SK-N-SH (cell line): ENCODE measurements around the gene SOAT2. TPM values are rescaled to one million over a fixed set of nuclear protein-coding genes. Genes with fewer than 3 reads are reported as not detected.

Source experiments
- CTCF ChIA-PET: fragments of 300-600, 350-600 bp; formaldehyde crosslinking; extraction: SDS; loops from one replicate; lab custom pipeline; 2021; lab: Yijun Ruan, JAX
- POLR2A ChIA-PET: fragments of 350-600 bp; sonication (Branson Sonifier 250); formaldehyde crosslinking; extraction: SDS; loops from one replicate; lab custom pipeline; 2020; ENCODE audit warnings: antibody characterized with exemption, inconsistent platforms; lab: Yijun Ruan, JAX
- DNase-seq: peaks from one replicate; pipeline ENCODE4 v3.0.0; 2012
- H2AFZ ChIP-seq: fragments of 200-600 bp; sonication (generic); 2 replicates; pipeline ENCODE4 v1.8.1; 2016; ENCODE audit warnings: antibody characterized with exemption, mild to moderate bottlenecking, low read depth
- H3F3A ChIP-seq: fragments of 200-600 bp; sonication (generic); replicated peaks from 2 replicates; pipeline ENCODE3; 2016; ENCODE audit warnings: antibody characterized with exemption, mild to moderate bottlenecking; ENCODE audit not compliant: insufficient read depth
- H3K27ac ChIP-seq, 2 experiments: fragments of 200-500 bp in 1 of 2; fragments of 200-600 bp in 1 of 2; sonication (Bioruptor generic) in 1 of 2; sonication (generic), shearing (Covaris generic) in 1 of 2; 2 replicates each; pipeline versions ENCODE4 v1.5.1 to v1.6.1; 2014 to 2016; ENCODE audit warnings: low read depth in 2 of 2, inconsistent platforms in 1 of 2, low read length in 1 of 2, mild to moderate bottlenecking in 1 of 2, mixed read lengths in 1 of 2
- H3K27me3 ChIP-seq: fragments of 200-600 bp; sonication (generic), shearing (Covaris generic); 2 replicates; pipeline ENCODE4 v1.6.1; 2016; ENCODE audit warnings: mixed run types; ENCODE audit not compliant: insufficient read depth
- H3K36me3 ChIP-seq, 2 experiments: fragments of 200-500 bp in 1 of 2; fragments of 200-600 bp in 1 of 2; sonication (Bioruptor generic) in 1 of 2; sonication (generic) in 1 of 2; replicated peaks in 1 of 2; 2 replicates each; pipeline versions ENCODE3 to v1.5.1; 2014 to 2016; ENCODE audit warnings: low read length in 1 of 2, mild to moderate bottlenecking in 1 of 2; ENCODE audit not compliant: insufficient read depth in 2 of 2, control insufficient read depth in 1 of 2
- H3K4me1 ChIP-seq, 2 experiments: fragments of 200-500 bp in 1 of 2; fragments of 200-600 bp in 1 of 2; sonication (Bioruptor generic) in 1 of 2; sonication (generic), shearing (Covaris generic) in 1 of 2; 2 replicates each; pipeline versions ENCODE4 v1.5.1 to v1.6.1; 2014 to 2016; ENCODE audit warnings: low read depth in 1 of 2, low read length in 1 of 2, mixed run types in 1 of 2; ENCODE audit not compliant: insufficient read depth in 2 of 2, control insufficient read depth in 1 of 2
- H3K4me2 ChIP-seq: fragments of 200-600 bp; sonication (generic), shearing (Covaris generic); 2 replicates; pipeline ENCODE4 v1.6.1; 2017; ENCODE audit warnings: mixed run types
- H3K4me3 ChIP-seq, 2 experiments: fragments of 200-500 bp in 1 of 2; fragments of 200-600 bp in 1 of 2; sonication (Bioruptor generic) in 1 of 2; sonication (generic), shearing (Covaris generic) in 1 of 2; 2 replicates each; pipeline versions ENCODE4 v1.5.1 to v1.8.1; 2014 to 2016; ENCODE audit warnings: low read depth in 2 of 2, inconsistent platforms in 1 of 2, low read length in 1 of 2, mild to moderate bottlenecking in 1 of 2, mixed read lengths in 1 of 2, moderate library complexity in 1 of 2
- H3K79me2 ChIP-seq: fragments of 200-600 bp; sonication (generic); 2 replicates; pipeline ENCODE4 v1.8.1; 2017; ENCODE audit warnings: mild to moderate bottlenecking; ENCODE audit not compliant: insufficient read depth
- H3K9ac ChIP-seq: fragments of 200-600 bp; sonication (generic); 2 replicates; pipeline ENCODE4 v1.6.1; 2017; ENCODE audit warnings: mixed run types
- H3K9me2 ChIP-seq: fragments of 200-600 bp; sonication (generic); 2 replicates; pipeline ENCODE4 v1.6.1; 2017; ENCODE audit warnings: mixed run types
- H3K9me3 ChIP-seq: fragments of 200-600 bp; sonication (generic); 2 replicates; pipeline ENCODE4 v1.6.1; 2017; ENCODE audit warnings: mixed run types, mild to moderate bottlenecking, moderate library complexity
- H4K20me1 ChIP-seq: fragments of 200-600 bp; sonication (generic); 2 replicates; pipeline ENCODE4 v1.6.1; 2017; ENCODE audit warnings: mild to moderate bottlenecking, mixed run types; ENCODE audit not compliant: insufficient read depth
- CHD2 ChIP-seq: fragments of 150-350 bp; IDR thresholded peaks from 2 replicates; pipeline ENCODE4 v1.6.1; 2018; ENCODE audit warnings: low read length; ENCODE audit not compliant: partially characterized antibody
- ELF1 ChIP-seq: IDR thresholded peaks from 2 replicates; pipeline ENCODE4 v1.4.0; 2012
- EZH2phosphoT487 ChIP-seq: fragments of 200-600 bp; sonication (generic); IDR thresholded peaks from 2 replicates; pipeline ENCODE4 v1.6.1; 2017; ENCODE audit warnings: low read depth, mixed run types, mild to moderate bottlenecking, antibody characterized with exemption, moderate library complexity, borderline replicate concordance
- FOSL2 ChIP-seq: IDR thresholded peaks from 2 replicates; pipeline ENCODE4 v1.4.0; 2012; ENCODE audit warnings: low read depth, mild to moderate bottlenecking, moderate library complexity, borderline replicate concordance
- FOXM1 ChIP-seq: IDR thresholded peaks from 2 replicates; pipeline ENCODE4 v1.4.0; 2012; ENCODE audit warnings: low read depth, mild to moderate bottlenecking
- GABPA ChIP-seq: IDR thresholded peaks from 2 replicates; pipeline ENCODE4 v1.4.0; 2012; ENCODE audit warnings: low read depth, mild to moderate bottlenecking
- JUND ChIP-seq: IDR thresholded peaks from 2 replicates; pipeline ENCODE4 v1.4.0; 2012
- MEF2A ChIP-seq: IDR thresholded peaks from 2 replicates; pipeline ENCODE4 v1.4.0; 2012; ENCODE audit warnings: low read depth, borderline replicate concordance
- MXI1 ChIP-seq: IDR thresholded peaks from 2 replicates; pipeline ENCODE4 v1.6.1; 2012; ENCODE audit warnings: mild to moderate bottlenecking, low read depth, low read length, improper control_type of control experiment
- NRF1 ChIP-seq: IDR thresholded peaks from 2 replicates; pipeline ENCODE4 v1.6.1; 2012; ENCODE audit warnings: low read depth, mild to moderate bottlenecking, low read length
- PBX3 ChIP-seq: IDR thresholded peaks from 2 replicates; pipeline ENCODE4; 2012
- POLR2AphosphoS5 ChIP-seq: IDR thresholded peaks from 2 replicates; pipeline ENCODE4 v1.6.1; 2012; ENCODE audit warnings: low read depth, low read length
- RFX5 ChIP-seq: IDR thresholded peaks from 2 replicates; pipeline ENCODE4 v1.6.1; 2012; ENCODE audit warnings: mild to moderate bottlenecking, improper control_type of control experiment, low read length
- RXRA ChIP-seq: IDR thresholded peaks from 2 replicates; pipeline ENCODE4 v1.4.0; 2012; ENCODE audit warnings: low read depth, mild to moderate bottlenecking, borderline replicate concordance
- TAF1 ChIP-seq: IDR thresholded peaks from 2 replicates; pipeline ENCODE4 v1.6.1; 2012; ENCODE audit warnings: low read depth, mild to moderate bottlenecking, low read length, moderate library complexity, borderline replicate concordance
- TCF12 ChIP-seq: IDR thresholded peaks from 2 replicates; pipeline ENCODE4 v1.4.0; 2012
- TEAD4 ChIP-seq: IDR thresholded peaks from 2 replicates; pipeline ENCODE4 v1.4.0; 2012; ENCODE audit warnings: mild to moderate bottlenecking, borderline replicate concordance; ENCODE audit not compliant: insufficient read depth
- USF1 ChIP-seq: IDR thresholded peaks from 2 replicates; pipeline ENCODE4 v1.4.0; 2012; ENCODE audit warnings: low read depth, borderline replicate concordance
- USF2 ChIP-seq: fragments of 150-350 bp; IDR thresholded peaks from 2 replicates; pipeline ENCODE4 v1.6.1; 2017; ENCODE audit warnings: antibody characterized with exemption, low read length, low read depth, borderline replicate concordance
- ZBTB33 ChIP-seq: IDR thresholded peaks from 2 replicates; pipeline ENCODE4 v1.4.0; 2012; ENCODE audit warnings: low read depth, borderline replicate concordance
- WGBS: methylation state at CpG from one replicate; pipeline ENCODE4 v1.1.6; 2017; ENCODE audit warnings: low lambda C conversion rate; 5-methylcytosine and 5-hydroxymethylcytosine counted together
- polyA plus RNA-seq, 3 experiments: library from polyadenylated mRNA; depleted of rRNA; stranded (reverse); fragments of >200 nt; gene quantifications; 2 replicates each; pipeline ENCODE4 v1.2.3, GENCODE V29; 2012

SOAT2 gene
- polyA plus RNA-seq, 1 of the 3 experiments (the other 2 are of a cell fraction) = 0.18 TPM

GRCh38 chr12:53091756-53092155 is 11.5 kb upstream of the SOAT2 start (continued):
- no peak for TF ChIP-seq TAF1

- H3K9ac ChIP-seq = no peak overlapping the region
- no peak for DNase-seq
- H3K4me1 ChIP-seq = peaks cover 10 to 20% of the 10 kb centered on the region in 2 experiments; a peak in 2 of 4 replicates
- no peak overlapping the region for H2AFZ ChIP-seq
- TF ChIP-seq MXI1 (no peak), PBX3 (no peak), USF2 (no peak), ELF1 (no peak), NRF1 (no peak), FOXM1 (no peak), TEAD4 (no peak), RXRA (no peak), JUND (no peak), GABPA (no peak), ZBTB33 (no peak), FOSL2 (no peak), RFX5 (no peak), MEF2A (no peak), POLR2AphosphoS5 (no peak), TCF12 (no peak), EZH2phosphoT487 (no peak), CHD2 (no peak), USF1 (no peak)
- H3K9me3 ChIP-seq = no peaks in the 10 kb centered on the region
- ChIA-PET CTCF (interaction anchor here (0.7 to 4.9 kb wide), 5 partner anchors 12 to 46 kb away, joined by 3 to 48 read pairs (median 5); partner anchors contain the start of gene SPRYD3), POLR2A (no interaction called here)
- no peak overlapping the region for H3K4me2 ChIP-seq
- no peaks in the 10 kb centered on the region for H4K20me1 ChIP-seq
- no peaks in the 10 kb centered on the region for H3K27me3 ChIP-seq
- H3K9me2 ChIP-seq = no peaks in the 10 kb centered on the region
- WGBS = 94% methylated on average over 6 of the region's 6 CpGs
- peaks cover 4% of the 10 kb centered on the region; the same call in 1 of the 2 replicates for H3K79me2 ChIP-seq
- peaks cover 19% of the 10 kb centered on the region for H3F3A ChIP-seq
- no peaks in the 10 kb centered on the region for H3K36me3 ChIP-seq
- H3K27ac ChIP-seq = no peak overlapping the region
- no peak overlapping the region for H3K4me3 ChIP-seq
These were observed 9.4 kb upstream of the SOAT2 start for GRCh38 chr12:53093777-53094393.
